Spinal cord (tissue), 10 donors: ENCODE data around the gene MEIS1. TPM values are rescaled to one million over a fixed set of nuclear protein-coding genes. Genes with fewer than 3 reads are reported as not detected.

ENCODE experiments used
- DNase-seq, 6 donors: peaks; one replicate each; pipeline versions ENCODE4 v3.0.0 to v3.0.0-alpha.2; 2013 to 2015; ENCODE audit warnings: low spot score in 6 of 6, low read depth in 4 of 6
- H3K27ac ChIP-seq: one replicate; pipeline ENCODE4 v1.5.1; 2013; ENCODE audit warnings: low read depth, low read length, control low read depth
- H3K27me3 ChIP-seq: one replicate; pipeline ENCODE4 v1.6.1; 2013; ENCODE audit warnings: low read length; ENCODE audit not compliant: control insufficient read depth, insufficient read depth
- H3K36me3 ChIP-seq: one replicate; pipeline ENCODE4 v1.6.1; 2013; ENCODE audit warnings: low read length; ENCODE audit not compliant: control insufficient read depth, insufficient read depth
- H3K4me1 ChIP-seq: one replicate; pipeline ENCODE4 v1.6.1; 2013; ENCODE audit warnings: low read length; ENCODE audit not compliant: control insufficient read depth, insufficient read depth
- H3K4me3 ChIP-seq: one replicate; pipeline ENCODE4 v1.5.1; 2013; ENCODE audit warnings: low read depth, low read length, control low read depth
- H3K9me3 ChIP-seq: one replicate; pipeline ENCODE4 v1.6.1; 2013; ENCODE audit warnings: low read length; ENCODE audit not compliant: control insufficient read depth, insufficient read depth
- WGBS: methylation state at CpG from one replicate; pipeline ENCODE4 v1.1.5; 2013; ENCODE audit warnings: missing lambda C conversion rate; ENCODE audit not compliant: insufficient coverage; 5-methylcytosine and 5-hydroxymethylcytosine counted together
- polyA plus RNA-seq, 2 donors: library from polyadenylated mRNA; unstranded; fragments of 120-200 nt; gene quantifications; one replicate each; pipeline ENCODE4 v1.2.1, GENCODE V29; 2013; ENCODE audit not compliant: insufficient read length in 2 of 2
- total RNA-seq, 2 donors: library from RNA; depleted of rRNA in 1 of 2; stranded (reverse); fragments of 120-200 nt in 1 of 2; fragments of >200 nt in 1 of 2; gene quantifications; one replicate each; pipeline versions ENCODE4 v1.2.3 to v1.2.4, GENCODE V29; 2013 to 2014
- donor health status: healthy.

The MEIS1 gene
- total and polyA plus RNA-seq, 4 donors: 50.9 to 118 (median 82.0) TPM

DNA sequence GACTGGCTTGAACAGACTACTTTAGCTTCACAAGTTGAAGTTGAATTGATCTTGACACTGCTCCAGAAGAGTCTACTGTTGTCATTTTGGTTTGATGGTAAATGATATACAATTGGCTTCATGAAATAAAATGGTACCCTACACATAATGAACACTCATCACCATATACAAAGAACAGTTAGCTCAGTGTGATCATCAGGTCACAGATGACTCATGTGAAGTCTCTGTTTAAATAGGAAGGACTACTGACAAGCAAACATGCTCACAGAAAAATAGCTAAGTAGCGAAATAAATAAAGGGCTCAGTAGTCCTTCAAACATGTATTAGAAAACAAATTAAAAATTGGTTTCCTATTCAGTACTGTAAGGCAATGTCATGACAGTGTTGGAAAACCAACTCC lies 96.2 kb downstream of the MEIS1 start:
- whole genome bisulfite sequencing: no CpG with 5 or more reads among the region's 1 CpG
- Histone ChIP-seq H3K9me3 (no peaks in the 10 kb centered on the region), H3K36me3 (no peaks in the 10 kb centered on the region), H3K4me3 (no peak overlapping the region), H3K27ac (no peak overlapping the region), H3K4me1 (peaks cover 8% of the 10 kb centered on the region), H3K27me3 (no peaks in the 10 kb centered on the region)
- no peak for DNase-seq

- WGBS: 70% methylated on average over 12 of the region's 13 CpGs
- DNase-seq: no peak
- Histone ChIP-seq H3K4me3 (no peak overlapping the region), H3K9me3 (no peaks in the 10 kb centered on the region), H3K36me3 (no peaks in the 10 kb centered on the region), H3K27ac (no peak overlapping the region), H3K27me3 (no peaks in the 10 kb centered on the region), H3K4me1 (peaks cover 6% of the 10 kb centered on the region)
Measured at GRCh38 chr2:66531567-66531966, 96.6 kb downstream of the MEIS1 start.

DNA sequence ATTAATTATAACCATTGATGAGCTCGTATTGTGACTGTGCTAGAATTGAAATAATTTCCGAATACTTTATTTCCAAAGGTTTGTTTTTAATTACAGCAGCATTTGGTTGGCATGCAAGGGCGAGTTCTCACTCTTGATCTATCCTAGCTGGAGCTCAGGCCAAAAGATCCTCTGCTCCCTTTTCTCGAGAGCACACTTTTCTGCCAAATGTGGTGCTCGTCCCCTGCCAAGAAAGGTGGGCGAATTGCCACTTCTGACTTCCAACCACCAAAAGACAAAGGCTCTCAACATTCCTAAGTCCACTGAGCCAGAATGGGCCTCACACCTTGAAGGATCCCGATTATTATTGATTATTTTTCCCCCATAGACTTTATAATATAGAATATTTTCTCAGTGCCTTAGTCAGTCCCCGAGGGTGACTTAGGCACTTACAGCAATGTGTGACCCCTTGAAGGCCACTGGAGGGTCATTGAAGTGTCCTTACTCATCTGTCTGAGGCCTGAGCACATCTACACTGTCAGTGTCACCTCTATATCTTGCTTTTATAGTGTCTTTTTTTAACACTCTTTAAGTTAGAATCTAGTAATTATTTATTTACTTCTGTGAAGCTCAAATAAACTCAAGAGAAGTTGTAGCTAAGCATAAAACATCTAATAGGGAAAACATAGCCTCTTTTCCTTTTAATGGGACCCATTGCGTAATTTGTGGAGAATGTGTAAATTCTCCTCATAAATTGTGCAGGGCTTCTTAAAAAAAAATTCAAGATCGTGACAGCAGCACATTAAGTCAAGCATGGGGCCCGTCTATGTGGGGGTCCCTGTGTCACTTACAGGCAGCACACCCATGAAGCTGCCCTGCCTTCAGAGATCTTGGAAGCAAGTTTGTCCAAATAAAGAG lies 98.3 kb downstream of the MEIS1 start:
- peak in 3 of 6 donors; percentile 57 to 82 (median 72) for DNase-seq
- 41% methylated on average over 5 of the region's 11 CpGs for WGBS
- Histone ChIP-seq H3K4me1 (peaks cover 10% of the 10 kb centered on the region), H3K27ac (no peak overlapping the region), H3K36me3 (no peaks in the 10 kb centered on the region), H3K27me3 (no peaks in the 10 kb centered on the region), H3K9me3 (no peaks in the 10 kb centered on the region), H3K4me3 (no peak overlapping the region)

GRCh38 chr2:66534461-66534860 lies 99.5 kb downstream of the MEIS1 start:
- H3K27ac ChIP-seq: no peak overlapping the region
- H3K36me3 ChIP-seq: no peaks in the 10 kb centered on the region
- no peaks in the 10 kb centered on the region for H3K27me3 ChIP-seq
- DNase-seq: no peak
- no peak overlapping the region for H3K4me3 ChIP-seq
- H3K4me1 ChIP-seq: peaks cover 10% of the 10 kb centered on the region
- 45% methylated on average over 2 of the region's 4 CpGs for WGBS
- H3K9me3 ChIP-seq: no peaks in the 10 kb centered on the region

- Histone ChIP-seq H3K36me3 (peaks cover 4% of the 10 kb centered on the region), H3K4me3 (no peak overlapping the region), H3K9me3 (no peaks in the 10 kb centered on the region), H3K4me1 (peaks cover 14% of the 10 kb centered on the region), H3K27ac (no peak overlapping the region), H3K27me3 (no peaks in the 10 kb centered on the region)
- no peak for DNase-seq
- WGBS: no CpG with 5 or more reads among the region's 3 CpGs
Measured at GRCh38 chr2:66535574-66536289, 100.8 kb downstream of the MEIS1 start.

- H3K36me3 ChIP-seq: peaks cover 4% of the 10 kb centered on the region
- no peaks in the 10 kb centered on the region for H3K27me3 ChIP-seq
- H3K4me3 ChIP-seq: no peak overlapping the region
- WGBS: no CpG with 5 or more reads among the region's 2 CpGs
- no peaks in the 10 kb centered on the region for H3K9me3 ChIP-seq
- peaks cover 14% of the 10 kb centered on the region for H3K4me1 ChIP-seq
- H3K27ac ChIP-seq: no peak overlapping the region
- no peak for DNase-seq
Measured at GRCh38 chr2:66536290-66536673, 101.4 kb downstream of the MEIS1 start.

GRCh38 chr2:66536997-66537396 lies 102.1 kb downstream of the MEIS1 start:
- Histone ChIP-seq H3K4me1 (peaks cover 11% of the 10 kb centered on the region), H3K27me3 (no peaks in the 10 kb centered on the region), H3K36me3 (peaks cover 4% of the 10 kb centered on the region), H3K27ac (no peak overlapping the region), H3K4me3 (no peak overlapping the region), H3K9me3 (no peaks in the 10 kb centered on the region)
- 20% methylated on average over 1 of the region's 2 CpGs for WGBS
- peak in 2 of 6 donors; percentile 65 to 88 for DNase-seq

- Histone ChIP-seq H3K4me1 (peaks cover 11% of the 10 kb centered on the region), H3K4me3 (no peak overlapping the region), H3K36me3 (peaks cover 4% of the 10 kb centered on the region), H3K9me3 (no peaks in the 10 kb centered on the region), H3K27ac (no peak overlapping the region), H3K27me3 (no peaks in the 10 kb centered on the region)
- DNase-seq: peak in 1 of 6 donors; percentile 47
- WGBS: no CpG with 5 or more reads among the region's 1 CpG
Measured at GRCh38 chr2:66538291-66538690, 103.4 kb downstream of the MEIS1 start.

GRCh38 chr2:66539452-66539851 lies 104.5 kb downstream of the MEIS1 start:
- DNase-seq: peak in 1 of 6 donors; percentile 44
- 83% methylated on average over 2 of the region's 5 CpGs for WGBS
- Histone ChIP-seq H3K4me1 (peaks cover 11% of the 10 kb centered on the region), H3K36me3 (peaks cover 4% of the 10 kb centered on the region), H3K4me3 (no peak overlapping the region), H3K27me3 (no peaks in the 10 kb centered on the region), H3K9me3 (no peaks in the 10 kb centered on the region), H3K27ac (no peak overlapping the region)
